ENCODE measurements around the gene PPP2R5C. TPM values are rescaled to one million over a fixed set of nuclear protein-coding genes. Genes with fewer than 3 reads are reported as not detected.

PPP2R5C gene
- total RNA-seq, 1 experiment from 2014 or later: 89.9 TPM

Other genes starting within 250 kb of the PPP2R5C start
- 0.52 to 0.80 TPM (median 0.64 TPM) in 3 replicates for gene DIO3, start 200.2 kb upstream of the PPP2R5C start, total RNA-seq (2021)
- 382 to 438 TPM (median 392 TPM) in 3 replicates for gene DYNC1H1, start 202.9 kb downstream of the PPP2R5C start, total RNA-seq (2021)

All from WTC11 (cell line).